ENCODE measurements around the gene RNF133. TPM values are rescaled to one million over a fixed set of nuclear protein-coding genes. Genes with fewer than 3 reads are reported as not detected.

Gene RNF133
- total and polyA plus RNA-seq, 2 experiments from 2014 or later = not detected

DNA sequence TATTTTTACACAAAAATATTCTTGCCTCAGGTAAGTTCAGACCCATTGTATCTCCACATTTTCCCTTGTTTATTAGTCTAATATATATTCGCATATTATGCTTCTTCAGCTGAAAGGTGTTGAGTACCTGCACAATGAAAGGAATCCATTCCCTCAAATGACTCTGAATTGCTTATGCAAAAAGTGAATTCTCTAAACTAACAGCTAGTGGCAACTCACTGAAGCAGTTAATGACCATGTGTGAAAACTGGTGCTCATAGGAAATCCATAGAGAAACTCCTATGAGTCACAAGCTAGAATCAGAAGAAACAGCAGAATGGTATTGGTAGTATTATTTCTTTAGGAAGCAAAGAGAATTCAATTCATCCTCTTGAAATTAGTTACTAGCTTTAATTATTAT, 37.3 kb upstream of the RNF133 start:
- no peaks in the 10 kb centered on the region for H3K79me2 ChIP-seq (ENCODE audit: insufficient read depth)
- H2AFZ ChIP-seq = no peak overlapping the region
- no peaks in the 10 kb centered on the region; the same call in 1 of the 2 replicates for H3K27me3 ChIP-seq (replicated peaks; ENCODE audit: insufficient read depth)
- no peak overlapping the region for H3K27ac ChIP-seq
- no peak for TF ChIP-seq EZH2phosphoT487 (IDR thresholded peaks at IDR 0.05; ENCODE audit: insufficient read depth, low read depth)
- no peak for TF ChIP-seq EZH2 (IDR thresholded peaks at IDR 0.05; ENCODE audit: insufficient read depth, poor library complexity, severe bottlenecking)
- H3F3A ChIP-seq (ENCODE audit: insufficient read depth) = no peaks in the 10 kb centered on the region
- no peaks in the 10 kb centered on the region for H3K9me2 ChIP-seq (ENCODE audit: insufficient read depth)
- no peaks in the 10 kb centered on the region for H3K4me1 ChIP-seq (ENCODE audit: insufficient read depth)
- H3K9me3 ChIP-seq (ENCODE audit: low read depth) = no peaks in the 10 kb centered on the region
- 63 to 64% methylated on average over 1 of the region's 1 CpG for WGBS, 2 experiments (ENCODE audit: low coverage in 1 of 2, low lambda C conversion rate in 2 of 2, missing lambda C conversion rate in 2 of 2)
- H3K36me3 ChIP-seq (ENCODE audit: low read depth) = no peaks in the 10 kb centered on the region
- H4K20me1 ChIP-seq (ENCODE audit: insufficient read depth) = no peaks in the 10 kb centered on the region
- H3K4me3 ChIP-seq = no peak overlapping the region
- no peak for DNase-seq
- no peak overlapping the region for H3K9ac ChIP-seq
- in situ Hi-C loops (cut with MboI) = no loop called here
- H3K4me2 ChIP-seq (ENCODE audit: unreplicated experiment) = no peak overlapping the region

DNA sequence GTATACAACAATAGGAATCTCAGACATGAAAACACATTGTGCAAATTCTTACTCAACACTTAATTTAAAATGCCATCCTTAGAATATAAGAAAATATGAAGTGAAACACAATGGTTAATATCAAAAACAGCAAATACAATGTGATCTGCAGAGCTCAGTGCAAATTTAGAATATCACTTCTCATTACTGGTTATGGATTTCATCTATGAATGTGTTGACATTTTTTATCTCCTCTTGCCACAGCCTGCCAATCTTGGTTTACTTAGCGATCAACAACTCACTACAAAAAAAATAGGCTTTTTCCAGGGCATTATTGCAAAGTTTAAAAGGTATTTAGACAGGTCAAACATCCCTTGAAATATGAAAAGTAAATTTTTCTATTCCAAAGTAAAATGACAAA, 28.8 kb upstream of the RNF133 start:
- Histone ChIP-seq H3K9ac (no peak overlapping the region), H3K4me2 (ENCODE audit: unreplicated experiment) (no peak overlapping the region), H3K79me2 (ENCODE audit: insufficient read depth) (no peaks in the 10 kb centered on the region), H2AFZ (no peak overlapping the region), H4K20me1 (ENCODE audit: insufficient read depth) (no peaks in the 10 kb centered on the region), H3K27me3 (replicated peaks; ENCODE audit: insufficient read depth) (no peaks in the 10 kb centered on the region), H3K4me1 (ENCODE audit: insufficient read depth) (no peaks in the 10 kb centered on the region), H3K4me3 (no peak overlapping the region), H3K27ac (no peak overlapping the region), H3F3A (ENCODE audit: insufficient read depth) (no peaks in the 10 kb centered on the region), H3K9me2 (ENCODE audit: insufficient read depth) (no peaks in the 10 kb centered on the region), H3K36me3 (ENCODE audit: low read depth) (no peaks in the 10 kb centered on the region), H3K9me3 (ENCODE audit: low read depth) (no peaks in the 10 kb centered on the region)
- TF ChIP-seq EZH2 (IDR thresholded peaks at IDR 0.05; ENCODE audit: insufficient read depth, poor library complexity, severe bottlenecking) = no peak
- WGBS, 2 experiments (ENCODE audit: low coverage in 1 of 2, low lambda C conversion rate in 2 of 2, missing lambda C conversion rate in 2 of 2) = 31 to 35% methylated on average over 1 of the region's 1 CpG
- no peak for DNase-seq
- in situ Hi-C loops (cut with MboI) = no loop called here

- no peak overlapping the region for H3K27ac ChIP-seq
- H3F3A ChIP-seq (ENCODE audit: insufficient read depth) = no peaks in the 10 kb centered on the region
- H3K9me2 ChIP-seq (ENCODE audit: insufficient read depth) = no peaks in the 10 kb centered on the region
- no peak for DNase-seq
- no peak overlapping the region for H3K4me2 ChIP-seq (ENCODE audit: unreplicated experiment)
- H3K9me3 ChIP-seq (ENCODE audit: low read depth) = no peaks in the 10 kb centered on the region
- TF ChIP-seq EZH2phosphoT487 (IDR thresholded peaks at IDR 0.05; ENCODE audit: insufficient read depth, low read depth) = no peak
- TF ChIP-seq EZH2 (IDR thresholded peaks at IDR 0.05; ENCODE audit: insufficient read depth, poor library complexity, severe bottlenecking) = no peak
- no peaks in the 10 kb centered on the region for H3K36me3 ChIP-seq (ENCODE audit: low read depth)
- H3K27me3 ChIP-seq (replicated peaks; ENCODE audit: insufficient read depth) = no peaks in the 10 kb centered on the region
- no peaks in the 10 kb centered on the region for H4K20me1 ChIP-seq (ENCODE audit: insufficient read depth)
- no peaks in the 10 kb centered on the region for H3K79me2 ChIP-seq (ENCODE audit: insufficient read depth)
- no peak overlapping the region for H3K9ac ChIP-seq
- in situ Hi-C loops (cut with MboI) = no loop called here
- no peak overlapping the region for H3K4me3 ChIP-seq
- no peak overlapping the region for H2AFZ ChIP-seq
- H3K4me1 ChIP-seq (ENCODE audit: insufficient read depth) = no peaks in the 10 kb centered on the region
These were observed 28.4 kb upstream of the RNF133 start for GRCh38 chr7:122727354-122727753.

DNA sequence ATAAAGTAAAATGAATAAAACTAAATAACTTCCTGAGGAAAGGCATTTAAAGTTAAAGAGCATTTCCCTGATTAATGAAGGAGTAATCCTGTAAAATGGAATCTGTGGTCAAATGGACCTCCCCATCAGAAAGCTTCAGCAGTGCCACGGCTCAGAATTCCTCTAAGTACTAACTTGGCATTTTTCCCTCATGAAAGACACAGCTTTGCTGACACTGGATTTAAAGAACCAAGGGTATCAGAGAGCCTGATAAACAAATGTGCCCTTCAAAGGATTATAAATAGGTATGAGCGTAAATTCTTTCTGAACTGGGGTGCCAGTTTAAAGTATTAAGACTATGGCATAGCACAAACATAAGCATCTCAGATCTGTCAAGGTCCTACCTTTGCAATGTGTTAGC, 28.0 kb upstream of the RNF133 start:
- no peak for DNase-seq
- Histone ChIP-seq H3K27me3 (replicated peaks; ENCODE audit: insufficient read depth) (no peaks in the 10 kb centered on the region), H2AFZ (no peak overlapping the region), H4K20me1 (ENCODE audit: insufficient read depth) (no peaks in the 10 kb centered on the region), H3K9ac (no peak overlapping the region), H3K4me1 (ENCODE audit: insufficient read depth) (no peaks in the 10 kb centered on the region), H3K9me2 (ENCODE audit: insufficient read depth) (no peaks in the 10 kb centered on the region), H3K9me3 (ENCODE audit: low read depth) (no peaks in the 10 kb centered on the region), H3K36me3 (ENCODE audit: low read depth) (no peaks in the 10 kb centered on the region), H3F3A (ENCODE audit: insufficient read depth) (no peaks in the 10 kb centered on the region), H3K27ac (no peak overlapping the region), H3K4me3 (no peak overlapping the region), H3K4me2 (ENCODE audit: unreplicated experiment) (no peak overlapping the region), H3K79me2 (ENCODE audit: insufficient read depth) (no peaks in the 10 kb centered on the region)
- TF ChIP-seq EZH2 (IDR thresholded peaks at IDR 0.05; ENCODE audit: insufficient read depth, poor library complexity, severe bottlenecking) (no peak), EZH2phosphoT487 (IDR thresholded peaks at IDR 0.05; ENCODE audit: insufficient read depth, low read depth) (no peak)
- in situ Hi-C loops (cut with MboI) = no loop called here
- 46 to 54% methylated on average over 2 of the region's 2 CpGs for WGBS, 2 experiments (ENCODE audit: low coverage in 1 of 2, low lambda C conversion rate in 2 of 2, missing lambda C conversion rate in 2 of 2)

DNA sequence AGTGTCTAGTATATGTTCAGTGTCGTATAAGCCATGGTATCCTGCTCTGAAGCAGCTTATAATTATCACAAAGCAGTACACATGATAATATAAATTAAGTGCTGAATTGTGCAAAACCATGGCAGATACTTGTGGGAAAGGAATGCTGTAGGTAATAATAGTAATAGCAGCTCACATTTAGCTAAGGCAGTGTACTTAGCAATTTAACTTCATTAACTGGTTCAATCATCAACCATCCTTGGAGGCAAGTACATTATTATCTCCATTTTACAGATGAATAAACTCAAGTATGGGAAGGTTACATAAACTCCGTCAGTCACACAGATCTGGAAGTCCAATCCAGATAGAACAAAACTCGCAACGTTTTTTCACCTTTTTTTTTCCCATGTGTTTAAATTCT, 25.4 kb upstream of the RNF133 start:
- in situ Hi-C loops (cut with MboI) = no loop called here
- DNase-seq = no peak
- TF ChIP-seq EZH2 (IDR thresholded peaks at IDR 0.05; ENCODE audit: insufficient read depth, poor library complexity, severe bottlenecking) (no peak), EZH2phosphoT487 (IDR thresholded peaks at IDR 0.05; ENCODE audit: insufficient read depth, low read depth) (no peak)
- Histone ChIP-seq H2AFZ (no peak overlapping the region), H3K4me3 (no peak overlapping the region), H3K27me3 (replicated peaks; ENCODE audit: insufficient read depth) (no peaks in the 10 kb centered on the region), H3K36me3 (ENCODE audit: low read depth) (no peaks in the 10 kb centered on the region), H3K79me2 (ENCODE audit: insufficient read depth) (no peaks in the 10 kb centered on the region), H3K9me2 (ENCODE audit: insufficient read depth) (no peaks in the 10 kb centered on the region), H3K9ac (no peak overlapping the region), H4K20me1 (ENCODE audit: insufficient read depth) (no peaks in the 10 kb centered on the region), H3K4me1 (ENCODE audit: insufficient read depth) (no peaks in the 10 kb centered on the region), H3K4me2 (ENCODE audit: unreplicated experiment) (no peak overlapping the region), H3K27ac (no peak overlapping the region), H3F3A (ENCODE audit: insufficient read depth) (no peaks in the 10 kb centered on the region), H3K9me3 (ENCODE audit: low read depth) (no peaks in the 10 kb centered on the region)
- 52 to 60% methylated on average over 4 of the region's 4 CpGs for WGBS, 2 experiments (ENCODE audit: low coverage in 1 of 2, low lambda C conversion rate in 2 of 2, missing lambda C conversion rate in 2 of 2)
